Endometrium (tissue), 2 donors: ENCODE results near the gene MATK.

Experiments
- FAIRE-seq: peaks from 2 replicates; lab custom pipeline; 2012; peaks lifted over from hg19 to GRCh38; lab: Jason Lieb, UNC
- donor health status: control.
- donor health status: control.

The MATK gene

GRCh38 chr19:3814648-3815047, 28.5 kb upstream of the MATK start:
- FAIRE-seq = no peak

DNA sequence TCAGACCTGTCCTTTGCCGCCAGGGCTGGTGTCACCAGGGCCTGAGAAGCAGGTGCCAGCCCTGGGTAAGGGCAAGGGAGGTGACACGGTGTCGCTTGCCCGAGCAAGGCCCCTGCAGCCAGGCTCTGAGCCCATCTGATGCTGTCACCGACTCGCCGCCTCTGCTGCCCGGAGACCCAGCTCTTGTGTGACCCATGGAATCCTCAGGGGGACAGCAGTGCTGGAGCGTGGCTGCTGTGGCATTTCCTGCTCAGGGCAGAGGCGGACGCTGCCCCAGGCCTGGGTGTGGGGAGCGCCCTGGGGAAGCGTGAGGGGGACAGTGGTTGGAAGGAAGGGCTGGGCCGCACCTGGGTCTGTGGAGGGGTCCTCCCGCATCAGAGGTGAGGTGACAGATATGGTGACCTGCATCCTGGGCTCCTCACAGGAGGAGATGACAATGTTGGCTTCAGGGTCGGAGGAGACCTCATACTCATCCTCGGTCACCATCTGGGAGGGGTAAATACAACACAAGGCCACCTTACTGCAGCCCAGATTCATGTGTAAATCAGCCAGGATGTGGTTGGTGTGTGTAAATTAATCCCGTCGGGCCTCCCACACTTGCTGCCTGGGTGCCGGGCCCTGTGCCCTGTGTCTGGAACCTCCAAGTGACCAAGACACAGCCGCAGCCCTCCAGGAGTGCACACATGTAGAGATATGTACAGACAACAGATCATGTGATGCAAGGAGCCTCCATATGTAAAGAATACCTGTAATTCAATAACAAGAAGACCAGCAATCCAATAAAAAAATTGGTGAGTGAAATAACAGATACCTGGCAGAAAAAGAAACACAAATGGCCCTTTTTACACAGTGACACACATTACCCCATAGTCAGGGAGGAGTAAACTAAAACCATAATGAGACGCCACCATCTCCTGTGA, 27.6 kb upstream of the MATK start:
- no peak for FAIRE-seq

GRCh38 chr19:3810708-3811355, 24.7 kb upstream of the MATK start:
- FAIRE-seq = no peak

DNA sequence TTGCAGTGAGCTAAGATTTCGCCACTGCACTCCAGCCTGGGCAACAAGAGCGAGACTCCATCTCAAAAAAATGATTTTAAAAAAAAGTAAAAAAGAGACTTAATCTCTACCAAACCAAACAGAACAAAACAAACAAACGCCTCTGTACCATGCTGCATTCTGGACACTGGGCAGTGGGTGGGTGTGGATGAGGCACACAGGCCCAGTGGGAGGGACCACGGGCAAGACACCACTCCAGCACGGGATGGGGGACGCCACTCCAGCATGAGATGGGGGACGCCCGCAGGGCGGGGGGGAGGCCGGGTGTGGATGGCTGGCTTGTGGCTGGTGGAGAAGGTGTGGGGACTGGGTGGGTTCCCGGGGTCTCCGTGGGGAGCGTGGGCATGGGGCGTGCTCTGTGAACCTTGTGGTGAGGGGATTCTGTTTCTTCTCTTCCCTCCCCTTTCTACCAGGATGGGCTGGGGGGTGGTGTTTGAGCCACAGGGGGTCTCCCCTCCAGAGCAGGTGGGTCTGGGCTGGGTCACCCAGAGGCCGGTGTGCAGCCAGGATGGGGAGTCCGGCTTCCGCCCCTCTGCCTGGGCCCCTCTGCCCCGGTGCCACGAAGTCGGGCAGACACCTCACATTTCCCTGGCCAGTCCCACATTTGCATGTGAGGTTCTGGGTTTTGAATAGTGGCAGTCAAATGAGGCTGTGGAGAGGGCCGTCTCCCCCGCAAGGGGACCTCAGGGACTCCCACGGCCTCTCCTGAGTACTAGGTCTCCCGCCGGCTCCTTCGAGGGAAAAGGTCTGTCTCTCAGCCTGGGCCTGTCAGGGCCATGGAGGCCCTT, 23.9 kb upstream of the MATK start:
- no peak for FAIRE-seq

- FAIRE-seq = no peak
Observed at GRCh38 chr19:3808420-3809143, 22.4 kb upstream of the MATK start.

DNA sequence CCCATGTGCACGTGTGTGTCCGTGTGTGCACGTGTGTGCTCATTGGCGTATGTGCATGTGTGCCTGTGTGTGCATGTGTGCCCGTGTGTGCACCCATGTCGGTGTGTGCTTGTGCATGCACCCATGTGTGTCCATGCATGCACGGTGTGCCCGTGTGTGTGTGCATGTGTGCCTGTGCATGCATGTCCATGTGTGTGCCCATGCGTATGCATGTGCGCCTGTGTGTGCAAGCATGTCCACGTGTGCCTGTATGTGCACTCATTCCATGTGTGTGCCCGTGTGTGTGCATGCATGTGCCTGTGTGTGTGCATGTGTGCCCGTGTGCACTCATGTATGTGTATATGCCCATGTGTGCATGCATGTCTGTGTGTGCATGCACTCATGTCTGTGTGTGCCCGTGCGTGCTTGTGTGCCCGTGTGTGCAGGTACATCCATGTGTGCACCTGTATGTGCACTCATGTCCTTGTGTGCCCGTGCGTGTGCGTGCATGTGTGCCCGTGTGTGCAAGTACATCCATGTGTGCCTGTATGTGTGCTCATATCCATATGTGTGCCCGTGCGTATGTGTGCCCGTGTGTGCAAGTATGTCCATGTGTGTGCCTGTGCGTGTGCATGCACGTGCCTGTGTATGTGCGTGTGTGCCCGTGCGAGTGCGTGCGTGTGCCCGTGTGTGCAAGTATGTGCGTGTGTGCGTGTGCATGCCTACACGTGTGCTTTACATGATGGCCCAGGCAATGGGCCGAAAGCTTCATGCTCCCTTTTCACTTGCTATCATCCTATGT, 21.6 kb upstream of the MATK start:
- no peak for FAIRE-seq

DNA sequence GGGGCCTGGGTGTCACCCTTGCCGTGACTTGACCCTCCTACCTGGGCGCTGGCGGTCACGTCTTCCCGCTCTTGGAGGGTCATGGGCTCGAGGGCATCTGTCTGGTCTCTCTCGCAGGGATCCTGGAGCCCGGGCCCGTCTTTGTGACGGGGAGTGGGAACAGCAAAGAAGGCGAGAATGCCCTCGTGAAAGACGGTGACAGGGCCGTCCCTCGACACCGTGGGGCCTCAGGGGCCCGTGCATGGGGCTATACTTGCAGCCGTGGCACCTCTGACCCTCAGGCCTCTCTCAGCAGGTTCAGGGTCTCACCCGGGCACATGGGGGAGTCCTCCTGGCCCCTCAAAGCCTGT, 20.9 kb upstream of the MATK start:
- FAIRE-seq = no peak

DNA sequence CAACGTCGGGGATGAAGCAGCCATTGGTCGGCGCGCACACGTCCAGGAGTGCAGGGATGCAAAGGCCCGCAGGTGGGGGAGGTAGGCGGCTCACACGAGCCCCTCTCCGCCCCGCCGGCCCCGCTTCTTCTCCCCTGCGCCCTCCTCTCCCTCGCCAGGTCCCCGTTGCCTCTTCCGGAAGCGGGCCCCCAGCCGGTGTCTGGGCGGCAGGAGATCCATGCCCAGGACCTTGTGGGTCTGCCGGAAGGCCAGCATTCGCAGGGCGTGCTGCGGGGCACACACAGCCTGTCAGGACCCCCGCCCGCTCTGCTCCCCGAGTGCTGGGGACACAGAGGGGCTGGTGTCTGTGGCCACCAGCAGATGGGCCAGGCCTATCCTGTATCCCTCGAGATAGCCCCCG, 19.7 kb upstream of the MATK start:
- no peak for FAIRE-seq

DNA sequence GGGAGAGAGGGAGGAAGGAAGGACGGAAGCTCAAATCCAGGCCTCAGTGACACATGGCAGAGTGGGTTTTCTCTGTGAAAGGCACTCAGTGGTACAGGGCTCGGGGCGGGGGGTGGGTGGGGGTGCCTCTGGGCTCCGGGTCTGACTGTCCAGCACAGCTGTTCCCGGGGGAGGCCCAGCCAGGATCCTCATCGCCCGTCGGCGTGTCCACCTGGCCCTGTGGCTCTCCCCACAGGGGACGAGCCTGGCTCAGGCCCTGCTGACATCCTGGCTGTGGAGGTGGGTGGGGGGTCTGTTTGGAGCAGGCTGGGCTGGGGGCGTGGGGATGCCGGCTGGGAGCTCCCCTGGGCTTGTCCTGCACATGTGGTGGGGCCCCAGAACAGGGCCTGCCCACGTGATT, 18.2 kb upstream of the MATK start:
- FAIRE-seq = no peak

GRCh38 chr19:3803986-3804385, 17.8 kb upstream of the MATK start:
- FAIRE-seq = no peak

DNA sequence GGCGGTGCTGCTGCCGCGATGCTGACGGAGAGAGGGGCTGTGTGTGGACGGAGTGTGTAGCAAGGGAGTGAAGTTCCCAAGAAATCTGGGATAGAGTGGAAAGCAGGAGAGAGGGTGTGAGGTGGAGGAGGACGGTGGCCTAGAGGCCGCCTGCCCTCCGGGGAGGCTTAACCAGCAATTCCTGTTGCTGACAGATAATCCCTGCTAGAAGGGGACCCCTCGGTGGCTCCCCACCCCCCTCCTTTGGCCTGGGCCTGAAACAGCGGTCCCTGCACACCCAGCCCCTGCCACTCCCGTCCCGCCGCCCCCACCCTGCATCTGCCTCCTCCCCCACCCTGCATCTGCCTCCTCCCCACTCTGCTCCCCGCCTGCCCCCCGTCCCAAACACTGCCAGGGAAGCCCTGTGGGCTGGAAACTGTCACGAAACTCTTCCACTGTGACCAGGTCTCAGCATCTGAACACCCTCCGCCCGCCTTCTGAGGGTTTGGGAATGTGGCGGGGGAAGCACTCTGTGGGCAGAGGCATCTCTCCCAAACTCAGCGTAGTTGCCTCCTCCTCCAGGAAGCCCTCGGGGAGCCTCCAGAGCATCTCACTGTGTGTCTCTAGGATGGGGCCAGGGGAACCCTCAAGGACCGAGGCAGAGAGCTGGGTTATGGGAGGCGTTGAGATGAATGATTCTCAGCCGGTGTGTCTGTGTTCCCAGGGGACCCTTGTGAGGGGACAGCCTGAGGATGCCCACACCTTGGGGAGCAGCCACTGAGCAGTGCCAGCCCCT, 17.1 kb upstream of the MATK start:
- FAIRE-seq = no peak

GRCh38 chr19:3801412-3802096, 15.4 kb upstream of the MATK start:
- no peak for FAIRE-seq

- FAIRE-seq = no peak
Observed at GRCh38 chr19:3800996-3801395, 14.8 kb upstream of the MATK start.

DNA sequence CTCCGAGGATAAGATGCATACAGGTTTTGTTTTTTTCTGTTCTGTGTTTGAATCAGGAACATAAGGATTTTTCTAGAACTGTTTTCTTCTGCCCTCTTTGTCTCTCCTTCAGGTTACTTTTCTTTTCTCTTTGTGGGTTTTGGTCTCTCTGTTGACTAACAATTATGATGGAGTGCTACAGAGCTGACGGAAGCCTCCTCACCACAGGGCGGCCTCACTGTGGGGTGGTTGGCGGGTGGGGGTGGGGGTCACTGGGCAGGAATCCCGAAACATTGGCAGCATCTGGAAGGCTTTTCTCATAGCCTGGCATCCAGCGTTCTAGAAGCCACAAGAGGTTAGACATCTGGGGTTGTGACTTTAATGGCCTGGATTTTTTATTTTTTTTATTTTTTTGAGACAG, 12.0 kb upstream of the MATK start:
- FAIRE-seq = no peak

- no peak for FAIRE-seq
Observed at GRCh38 chr19:3796358-3796757, 10.2 kb upstream of the MATK start.

DNA sequence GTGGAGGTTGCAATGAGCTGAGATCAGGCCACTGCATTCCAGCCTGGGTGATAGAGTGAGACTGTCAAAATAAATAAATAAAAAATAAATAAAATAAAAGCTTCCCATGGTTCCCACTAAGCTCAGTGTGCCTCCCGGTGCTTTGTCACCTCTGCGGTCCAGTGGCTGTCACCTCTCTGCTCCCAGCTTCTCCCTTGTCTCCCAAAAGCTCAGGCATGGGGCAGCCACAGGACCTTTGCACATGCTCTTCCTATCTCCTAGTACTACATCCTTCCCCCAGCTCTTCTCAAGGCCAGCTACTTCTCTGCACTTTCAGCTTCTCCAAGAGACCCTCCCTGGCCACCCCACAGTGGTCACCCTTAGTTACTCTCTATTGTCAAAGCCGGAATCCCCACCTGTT, 7.6 kb upstream of the MATK start:
- FAIRE-seq = no peak

DNA sequence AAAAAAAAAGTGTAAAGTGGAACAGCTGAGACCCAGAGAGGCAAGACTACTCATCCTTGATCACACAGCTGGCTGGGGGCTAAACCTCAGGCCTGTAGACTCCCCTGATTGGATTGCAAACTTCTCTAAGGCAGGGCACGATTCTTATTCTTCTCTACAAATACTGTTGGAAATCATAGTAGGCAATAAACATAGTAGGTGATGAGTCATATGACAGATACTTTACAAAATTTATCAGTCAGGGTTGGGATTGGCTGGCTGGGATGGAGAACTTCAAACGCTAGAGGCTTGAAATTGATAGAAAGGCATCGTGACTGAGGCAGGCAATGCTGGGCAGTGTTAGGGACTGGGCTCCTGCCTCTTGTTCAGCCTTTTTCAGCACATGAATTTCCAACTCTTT, 5.9 kb upstream of the MATK start:
- no peak for FAIRE-seq

DNA sequence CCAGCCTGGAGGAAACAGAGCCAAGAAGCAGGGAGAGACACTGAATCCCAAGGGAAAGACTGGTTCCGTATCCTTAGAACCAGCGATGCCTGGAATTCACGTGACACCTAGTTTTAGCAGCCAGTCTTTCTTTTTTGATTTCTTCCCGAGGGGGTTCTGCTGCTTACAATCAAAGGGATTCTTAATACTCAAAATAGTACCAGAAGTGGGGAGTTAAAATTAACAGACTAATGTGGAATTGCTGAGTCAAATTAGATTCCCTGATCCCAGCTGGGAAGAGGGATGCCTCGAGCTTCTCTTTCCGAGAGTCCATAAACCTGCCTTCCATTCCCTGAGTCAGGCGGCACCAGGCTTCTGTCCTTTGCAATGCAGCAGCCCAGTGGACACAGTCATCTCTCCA, 4.8 kb upstream of the MATK start:
- FAIRE-seq = no peak

GRCh38 chr19:3790209-3790734, 4.1 kb upstream of the MATK start:
- no peak for FAIRE-seq
